ENCODE data around the gene GTF2H4. TPM values are rescaled to one million over a fixed set of nuclear protein-coding genes. Genes with fewer than 3 reads are reported as not detected.

GTF2H4 gene
- total RNA-seq, 1 donor from 2014 or later: 27.7 TPM

- TF ChIP-seq, protein P1, sequence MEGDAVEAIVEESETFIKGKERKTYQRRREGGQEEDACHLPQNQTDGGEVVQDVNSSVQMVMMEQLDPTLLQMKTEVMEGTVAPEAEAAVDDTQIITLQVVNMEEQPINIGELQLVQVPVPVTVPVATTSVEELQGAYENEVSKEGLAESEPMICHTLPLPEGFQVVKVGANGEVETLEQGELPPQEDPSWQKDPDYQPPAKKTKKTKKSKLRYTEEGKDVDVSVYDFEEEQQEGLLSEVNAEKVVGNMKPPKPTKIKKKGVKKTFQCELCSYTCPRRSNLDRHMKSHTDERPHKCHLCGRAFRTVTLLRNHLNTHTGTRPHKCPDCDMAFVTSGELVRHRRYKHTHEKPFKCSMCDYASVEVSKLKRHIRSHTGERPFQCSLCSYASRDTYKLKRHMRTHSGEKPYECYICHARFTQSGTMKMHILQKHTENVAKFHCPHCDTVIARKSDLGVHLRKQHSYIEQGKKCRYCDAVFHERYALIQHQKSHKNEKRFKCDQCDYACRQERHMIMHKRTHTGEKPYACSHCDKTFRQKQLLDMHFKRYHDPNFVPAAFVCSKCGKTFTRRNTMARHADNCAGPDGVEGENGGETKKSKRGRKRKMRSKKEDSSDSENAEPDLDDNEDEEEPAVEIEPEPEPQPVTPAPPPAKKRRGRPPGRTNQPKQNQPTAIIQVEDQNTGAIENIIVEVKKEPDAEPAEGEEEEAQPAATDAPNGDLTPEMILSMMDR (IDR thresholded peaks at IDR 0.05; ENCODE audit: insufficient read depth, low read length, poor library complexity, severe bottlenecking): no peak
- Histone ChIP-seq H3K4me3 (ENCODE audit: low read depth, low read length) (no peak overlapping the region), H3K36me3 (ENCODE audit: control insufficient read depth, insufficient read depth, low read length) (peaks cover 5% of the 10 kb centered on the region), H3K27me3 (ENCODE audit: control insufficient read depth, insufficient read depth, low read length) (no peaks in the 10 kb centered on the region)
- DNase-seq (ENCODE audit: low read depth): no peak
Observed at GRCh38 chr6:30889921-30890645, 17.9 kb upstream of the GTF2H4 start.

GRCh38 chr6:30890646-30891449 lies 17.2 kb upstream of the GTF2H4 start:
- peaks cover 5% of the 10 kb centered on the region for H3K36me3 ChIP-seq (ENCODE audit: control insufficient read depth, insufficient read depth, low read length)
- TF ChIP-seq, protein P1 (IDR thresholded peaks at IDR 0.05; ENCODE audit: insufficient read depth, low read length, poor library complexity, severe bottlenecking): no peak
- no peaks in the 10 kb centered on the region for H3K27me3 ChIP-seq (ENCODE audit: control insufficient read depth, insufficient read depth, low read length)
- no peak for DNase-seq (ENCODE audit: low read depth)
- H3K4me3 ChIP-seq (ENCODE audit: low read depth, low read length): no peak overlapping the region

GRCh38 chr6:30891450-30891723 lies 16.6 kb upstream of the GTF2H4 start:
- peaks cover 5% of the 10 kb centered on the region for H3K36me3 ChIP-seq (ENCODE audit: control insufficient read depth, insufficient read depth, low read length)
- no peaks in the 10 kb centered on the region for H3K27me3 ChIP-seq (ENCODE audit: control insufficient read depth, insufficient read depth, low read length)
- DNase-seq (ENCODE audit: low read depth): no peak
- TF ChIP-seq, protein P1 (IDR thresholded peaks at IDR 0.05; ENCODE audit: insufficient read depth, low read length, poor library complexity, severe bottlenecking): no peak
- no peak overlapping the region for H3K4me3 ChIP-seq (ENCODE audit: low read depth, low read length)

- peaks cover 5% of the 10 kb centered on the region for H3K36me3 ChIP-seq (ENCODE audit: control insufficient read depth, insufficient read depth, low read length)
- no peak for DNase-seq (ENCODE audit: low read depth)
- no peaks in the 10 kb centered on the region for H3K27me3 ChIP-seq (ENCODE audit: control insufficient read depth, insufficient read depth, low read length)
- TF ChIP-seq, protein P1 (IDR thresholded peaks at IDR 0.05; ENCODE audit: insufficient read depth, low read length, poor library complexity, severe bottlenecking): no peak
- no peak overlapping the region for H3K4me3 ChIP-seq (ENCODE audit: low read depth, low read length)
Observed at GRCh38 chr6:30891816-30892538, 16.0 kb upstream of the GTF2H4 start.

DNA sequence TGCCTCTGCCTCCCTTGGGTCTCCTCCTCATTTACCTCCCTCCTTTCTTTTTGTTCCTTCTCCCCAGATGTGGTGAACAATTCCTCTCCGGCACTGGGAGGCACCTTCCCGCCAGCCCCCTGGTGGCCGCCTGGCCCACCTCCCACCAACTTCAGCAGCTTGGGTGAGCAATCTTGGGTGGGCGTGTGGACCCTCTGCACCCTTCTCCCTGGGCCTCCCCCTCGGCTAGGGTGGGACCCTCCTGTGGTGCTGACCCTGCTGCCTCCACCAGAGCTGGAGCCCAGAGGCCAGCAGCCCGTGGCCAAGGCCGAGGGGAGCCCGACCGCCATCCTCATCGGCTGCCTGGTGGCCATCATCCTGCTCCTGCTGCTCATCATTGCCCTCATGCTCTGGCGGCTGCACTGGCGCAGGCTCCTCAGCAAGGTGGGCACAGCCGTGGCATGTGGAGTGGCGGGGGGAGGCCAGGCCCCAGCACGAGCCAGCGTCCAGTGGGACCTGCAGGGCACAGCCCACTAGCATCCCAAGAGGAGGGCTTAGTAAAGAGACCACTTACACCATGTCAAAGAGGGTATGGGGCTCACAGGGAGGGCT lies 14.9 kb upstream of the GTF2H4 start:
- Histone ChIP-seq H3K27me3 (ENCODE audit: control insufficient read depth, insufficient read depth, low read length) (no peaks in the 10 kb centered on the region), H3K36me3 (ENCODE audit: control insufficient read depth, insufficient read depth, low read length) (peaks cover 5% of the 10 kb centered on the region)

More for the DNA sequence above, 14.9 kb upstream of the GTF2H4 start:
- TF ChIP-seq, protein P1 (IDR thresholded peaks at IDR 0.05; ENCODE audit: insufficient read depth, low read length, poor library complexity, severe bottlenecking): peak; percentile 25
- DNase-seq (ENCODE audit: low read depth): no peak
- no peak overlapping the region for H3K4me3 ChIP-seq (ENCODE audit: low read depth, low read length)
